K562 (cell line): Measurements from ENCODE around the gene MDH2. TPM values are rescaled to one million over a fixed set of nuclear protein-coding genes. Genes with fewer than 3 reads are reported as not detected.
"Not testable (repeated sequence)": the region's sequence is repeated elsewhere in the genome, so short reads cannot be mapped to it uniquely, and the experiment has no call there.

ENCODE experiments used
- ATAC-seq: fragments of 200-7000 bp; cut with Tn5 transposase; 3 replicates; pipeline ENCODE4 v1.9.1; 2020; ENCODE audit warnings: moderate library complexity
- BruUV-seq: library from RNA; stranded (reverse); fragments of 400-500 nt; replicated peaks from 2 replicates; lab custom pipeline; 2021; lab: Mats Ljungman, UMichigan
- CTCF ChIA-PET: fragments of 300-600 bp; formaldehyde crosslinking; extraction: SDS; loops from one replicate; lab custom pipeline; 2021; ENCODE audit warnings: low intra/inter-chr PET ratio; lab: Yijun Ruan, JAX
- POLR2A ChIA-PET: fragments of 300-600, 350-650 bp; sonication (Branson Sonifier 250); formaldehyde crosslinking; extraction: SDS; loops from one replicate; lab custom pipeline; 2021; ENCODE audit warnings: antibody characterized with exemption, inconsistent platforms; lab: Yijun Ruan, JAX
- DNase-seq, 4 experiments: peaks; one replicate each; pipeline versions ENCODE4 v3.0.0 to v3.0.0-alpha.2; 2011 to 2018; ENCODE audit warnings: low spot score in 3 of 4, mixed read lengths in 3 of 4; ENCODE audit errors: extremely low read depth in 1 of 4
- FAIRE-seq: peaks from 2 replicates; lab custom pipeline; 2011; peaks lifted over from hg19 to GRCh38; lab: Jason Lieb, UNC
- H2AFZ ChIP-seq: 2 replicates; pipeline ENCODE4 v1.6.0; 2011; ENCODE audit warnings: low read depth, low read length, control low read depth, inconsistent platforms
- H3K27ac ChIP-seq: fragments of 200-600 bp; 3 replicates; pipeline ENCODE4 v1.8.0; 2011; ENCODE audit warnings: low read depth, mild to moderate bottlenecking, control low read depth, inconsistent platforms, low read length, moderate library complexity, mixed read lengths; ENCODE audit errors: extremely low read depth
- H3K27me3 ChIP-seq, 2 experiments: fragments of 300-600 bp in 1 of 2; 2 replicates in 1 of 2; 3 replicates in 1 of 2; pipeline versions ENCODE4 v1.6.0 to v1.8.0; 2011; ENCODE audit warnings: inconsistent platforms in 2 of 2, low read length in 2 of 2, mild to moderate bottlenecking in 1 of 2, mixed read lengths in 1 of 2, moderate library complexity in 1 of 2; ENCODE audit not compliant: control insufficient read depth in 2 of 2, insufficient read depth in 2 of 2
- H3K36me3 ChIP-seq: fragments of 300-600 bp; 3 replicates; pipeline ENCODE4 v1.8.0; 2011; ENCODE audit warnings: mild to moderate bottlenecking, low read length, inconsistent platforms; ENCODE audit not compliant: control insufficient read depth, insufficient read depth
- H3K4me1 ChIP-seq, 2 experiments: fragments of 200-600 bp in 1 of 2; replicated peaks in 1 of 2; 2 replicates in 1 of 2; 3 replicates in 1 of 2; pipeline versions ENCODE4 v1.5.1 to v1.8.0; 2011; ENCODE audit warnings: inconsistent platforms in 2 of 2, low read length in 2 of 2, mild to moderate bottlenecking in 1 of 2, mixed read lengths in 1 of 2, moderate library complexity in 1 of 2; ENCODE audit not compliant: control insufficient read depth in 2 of 2, insufficient read depth in 2 of 2
- H3K4me2 ChIP-seq: 2 replicates; pipeline ENCODE4 v1.6.1; 2011; ENCODE audit warnings: low read length, control low read depth, inconsistent platforms, mixed read lengths; ENCODE audit not compliant: insufficient read depth
- H3K4me3 ChIP-seq: fragments of 200-600 bp; sonication (generic), shearing (Covaris generic); 2 replicates; pipeline ENCODE4 v1.5.1; 2016; ENCODE audit warnings: control low read depth, inconsistent platforms
- H3K79me2 ChIP-seq: fragments of 200-600 bp; 3 replicates; pipeline ENCODE4 v1.8.0; 2011; ENCODE audit warnings: low read length, inconsistent platforms; ENCODE audit not compliant: control insufficient read depth, insufficient read depth
- H3K9ac ChIP-seq, 2 experiments: 2 replicates each; pipeline versions ENCODE4 v1.6.0 to v1.6.1; 2011; ENCODE audit warnings: low read depth in 2 of 2, low read length in 2 of 2, control low read depth in 1 of 2, inconsistent platforms in 1 of 2, mild to moderate bottlenecking in 1 of 2, mixed read lengths in 1 of 2; ENCODE audit not compliant: insufficient read depth in 1 of 2
- H3K9me1 ChIP-seq: one replicate; pipeline ENCODE4 v1.6.0; 2011; ENCODE audit warnings: inconsistent platforms, mild to moderate bottlenecking, low read length, moderate library complexity; ENCODE audit not compliant: control insufficient read depth, insufficient read depth
- H3K9me3 ChIP-seq: replicated peaks from 2 replicates; pipeline ENCODE4 v1.5.1; 2011; ENCODE audit warnings: low read depth, low read length, inconsistent platforms; ENCODE audit not compliant: control insufficient read depth, insufficient read depth
- H4K20me1 ChIP-seq: replicated peaks from 2 replicates; pipeline ENCODE4 v1.6.1; 2011; ENCODE audit warnings: low read length, inconsistent platforms, mixed read lengths; ENCODE audit not compliant: control insufficient read depth, insufficient read depth
- HMGN3 ChIP-seq: IDR thresholded peaks from 2 replicates; pipeline ENCODE4 v1.6.1; 2011; ENCODE audit warnings: borderline replicate concordance, low read depth, mild to moderate bottlenecking, mixed read lengths, low read length; ENCODE audit not compliant: insufficient read length; ENCODE audit errors: extremely low read depth
- ZNF316 ChIP-seq: fragments of 450-650 bp; IDR thresholded peaks from 2 replicates; pipeline ENCODE4 v1.6.1; 2016
- WGBS: fragments of 100-300 bp; shearing (Covaris generic); methylation state at CpG from one replicate; pipeline ENCODE4 v1.1.6; 2016; ENCODE audit warnings: low coverage, mixed read lengths; ENCODE audit not compliant: insufficient coverage; ENCODE audit errors: missing lambda C conversion rate; 5-methylcytosine and 5-hydroxymethylcytosine counted together
- in situ Hi-C: fragments of 300-500 bp; cut with MboI; formaldehyde crosslinking; loops from 4 replicates; pipeline ENCODE4 v1.15.0; 2018; ENCODE audit warnings: inconsistent platforms, mixed read lengths
- intact Hi-C: fragments of 100-400 bp; cut with micrococcal nuclease; formaldehyde crosslinking; loops from 2 replicates; pipeline ENCODE4 v1.14.2; 2022
- polyA plus RNA-seq, 8 experiments: library from polyadenylated mRNA; depleted of rRNA in 4 of 8; stranded (reverse) in 5 of 8; unstranded in 3 of 8; fragments of >200 nt; fragmentation: Nextera tagmentation in 2 of 8; fragmentation: Illumina TruSeq in 1 of 8; extraction: Ambion mirVana in 2 of 8; extraction: Trizol in 1 of 8; gene quantifications; 2 replicates each; pipeline versions ENCODE4 v1.2.1 to v1.2.3, GENCODE V29; 2011 to 2014; ENCODE audit warnings: inconsistent platforms in 1 of 8, missing spikeins in 1 of 8
- total RNA-seq, 7 experiments: library from RNA; depleted of rRNA in 6 of 7; stranded (reverse); fragments of >200 nt in 6 of 7; fragmentation: Illumina TruSeq in 2 of 7; extraction: Trizol in 2 of 7; gene quantifications; 2 replicates each; pipeline versions ENCODE4 v1.2.1 to v1.2.3, GENCODE V29; 2011 to 2021; ENCODE audit warnings: low replicate concordance in 1 of 7

MDH2 gene
- total and polyA plus RNA-seq, 9 of the 15 experiments (the other 6 are each of a cell fraction or from before 2014, with no cell fraction given): 106 to 701 (median 242) TPM

GRCh38 chr7:76005004-76005403 lies 42.9 kb upstream of the MDH2 start:
- 75% methylated on average over 4 of the region's 4 CpGs for WGBS
- H3K79me2 ChIP-seq, H3K27ac ChIP-seq, FAIRE-seq, H3K4me1 ChIP-seq, intact Hi-C loops, H4K20me1 ChIP-seq, H2AFZ ChIP-seq, CTCF ChIA-PET, H3K4me3 ChIP-seq, DNase-seq, H3K27me3 ChIP-seq, H3K9me3 ChIP-seq, H3K9me1 ChIP-seq, ATAC-seq, H3K4me2 ChIP-seq, BruUV-seq: not testable (repeated sequence)
- Histone ChIP-seq H3K36me3 (peaks cover 35% of the 10 kb centered on the region), H3K9ac (peak overlapping the region in 1 of 2 experiments; percentile 46; a peak in 1 of 4 replicates)
- in situ Hi-C loops: loop anchor here (25.0 kb wide), 1 partner anchor 568 kb away; no protein-coding TSS in a partner anchor
- POLR2A ChIA-PET: interaction anchor here (0.7 kb wide), 1 partner anchor 1543 kb away, joined by 3 read pairs; no protein-coding TSS in a partner anchor

GRCh38 chr7:76008156-76008687 lies 39.7 kb upstream of the MDH2 start:
- Histone ChIP-seq H4K20me1 (no peaks in the 10 kb centered on the region), H3K4me3 (no peak overlapping the region), H3K36me3 (peaks cover 23% of the 10 kb centered on the region), H2AFZ (no peak overlapping the region), H3K4me1 (peaks cover 0 to 3% of the 10 kb centered on the region in 2 experiments; a peak in 1 of 5 replicates), H3K79me2 (no peaks in the 10 kb centered on the region), H3K9ac (no peak overlapping the region), H3K4me2 (no peak overlapping the region), H3K27me3 (no peaks in the 10 kb centered on the region), H3K9me1 (peaks cover 8% of the 10 kb centered on the region), H3K9me3 (no peaks in the 10 kb centered on the region), H3K27ac (no peak overlapping the region)
- ChIA-PET CTCF (no interaction called here), POLR2A (interaction anchor here (1.4 kb wide), 1 partner anchor 12 kb away, joined by 4 read pairs; no protein-coding TSS in a partner anchor)
- TF ChIP-seq ZNF316: peak; percentile 58
- TF ChIP-seq HMGN3: no peak
- DNase-seq (peak in 1 of 4 experiments; percentile 6), FAIRE-seq (no peak), ATAC-seq (no peak)
- in situ Hi-C loops: loop anchor here (25.0 kb wide), 1 partner anchor 571 kb away; no protein-coding TSS in a partner anchor
- 69% methylated on average over 7 of the region's 8 CpGs for WGBS
- intact Hi-C loops: no loop called here
- BruUV-seq: no TSS peak
